Measurements from ENCODE around the gene ABL2.

The ABL2 gene

DNA sequence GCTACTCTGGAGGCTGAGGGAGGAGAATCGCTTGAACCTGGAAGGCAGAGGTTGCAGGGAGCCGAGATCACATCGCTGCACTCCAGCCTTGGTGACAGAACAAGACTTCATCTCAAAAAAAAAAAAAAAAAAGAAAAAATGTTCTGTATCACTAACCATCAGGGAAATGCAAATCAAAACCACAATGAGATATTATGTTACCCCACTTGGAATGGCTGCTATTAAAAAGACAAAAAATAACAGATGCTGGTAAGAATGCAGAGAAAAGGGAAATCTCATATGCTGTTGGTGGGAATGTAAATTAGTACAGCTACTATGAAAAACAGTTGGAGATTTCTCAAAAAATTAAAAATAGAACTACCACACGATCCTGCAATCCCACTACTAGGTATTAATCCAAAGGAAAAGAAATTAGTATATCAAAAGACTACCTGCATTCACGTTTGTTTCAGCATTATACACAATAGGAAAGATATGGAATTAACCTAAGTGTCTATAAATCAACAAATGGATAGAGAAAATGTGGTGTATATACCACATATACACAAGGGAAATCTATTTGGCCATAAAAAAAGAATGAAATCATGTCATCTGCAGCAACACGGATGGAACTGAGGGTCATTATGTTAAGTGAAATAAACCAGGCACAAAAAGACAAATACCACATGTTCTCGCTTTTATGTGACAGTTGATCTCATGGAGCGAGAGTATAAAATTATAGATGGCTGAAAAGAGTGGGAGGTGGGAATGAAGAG is 62.6 kb downstream of the ABL2 start:
- no peak overlapping the region for H3K27ac ChIP-seq (ENCODE audit: low read length)
- H3K36me3 ChIP-seq (ENCODE audit: insufficient read depth, low read depth, low read length) = no peaks in the 10 kb centered on the region

DNA sequence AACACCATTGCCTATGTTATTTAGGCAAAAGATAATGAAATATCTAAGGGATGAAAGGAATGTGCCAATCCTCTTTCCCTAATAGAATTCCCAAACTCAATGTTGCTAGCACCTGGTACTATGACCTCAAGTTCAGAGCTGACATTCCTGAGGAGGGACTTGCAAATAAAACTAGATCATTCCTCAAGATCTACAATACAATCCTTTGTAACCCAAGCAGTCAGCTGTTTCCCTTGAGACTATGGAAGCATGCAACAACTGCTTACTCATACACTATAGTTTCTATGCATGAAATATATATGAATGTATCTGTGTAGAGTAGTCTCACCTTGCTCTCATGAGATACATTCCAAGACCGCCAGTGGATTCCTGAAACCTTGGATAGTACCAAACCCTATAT is 65.0 kb downstream of the ABL2 start:
- no peaks in the 10 kb centered on the region for H3K9me3 ChIP-seq (ENCODE audit: insufficient read depth, low read depth, low read length)
- no peaks in the 10 kb centered on the region for H3K36me3 ChIP-seq (ENCODE audit: insufficient read depth, low read depth, low read length)
- no peak overlapping the region for H3K27ac ChIP-seq (ENCODE audit: low read length)
- H3K4me1 ChIP-seq (ENCODE audit: insufficient read depth, low read length) = peaks cover 18% of the 10 kb centered on the region
- no peak overlapping the region for H3K9ac ChIP-seq (ENCODE audit: low read depth, low read length)
- H3K27me3 ChIP-seq (ENCODE audit: insufficient read depth, low read length) = no peaks in the 10 kb centered on the region
- no peak overlapping the region for H3K4me3 ChIP-seq (ENCODE audit: low read length)

More for the DNA sequence above, 62.6 kb downstream of the ABL2 start:
- Histone ChIP-seq H3K9ac (ENCODE audit: low read depth, low read length) (no peak overlapping the region), H3K4me3 (ENCODE audit: low read length) (no peak overlapping the region), H3K9me3 (ENCODE audit: insufficient read depth, low read depth, low read length) (no peaks in the 10 kb centered on the region), H3K27me3 (ENCODE audit: insufficient read depth, low read length) (no peaks in the 10 kb centered on the region), H3K4me1 (ENCODE audit: insufficient read depth, low read length) (peaks cover 18% of the 10 kb centered on the region)

DNA sequence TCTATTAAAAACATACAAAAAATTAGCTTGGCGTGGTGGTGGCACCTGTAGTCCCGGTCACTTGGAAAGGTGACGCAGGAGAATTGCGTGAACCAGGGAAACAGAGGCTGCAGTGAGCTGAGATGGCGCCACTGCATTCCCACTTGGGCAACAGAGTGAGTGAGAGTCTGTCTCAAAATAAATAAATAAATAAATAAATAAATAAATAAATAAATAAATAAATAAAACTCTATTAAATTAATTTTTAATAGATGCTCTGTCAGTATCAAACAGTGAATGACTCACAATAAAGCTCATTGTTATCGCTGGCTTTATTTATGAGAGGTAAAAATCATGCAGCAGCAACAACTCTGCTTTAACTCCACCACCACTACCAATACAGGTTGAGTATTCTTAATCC is 72.8 kb downstream of the ABL2 start:
- Histone ChIP-seq H3K4me1 (ENCODE audit: insufficient read depth, low read length) (no peaks in the 10 kb centered on the region), H3K9me3 (ENCODE audit: insufficient read depth, low read depth, low read length) (no peaks in the 10 kb centered on the region), H3K36me3 (ENCODE audit: insufficient read depth, low read depth, low read length) (no peaks in the 10 kb centered on the region), H3K27me3 (ENCODE audit: insufficient read depth, low read length) (no peaks in the 10 kb centered on the region), H3K4me3 (ENCODE audit: low read length) (no peak overlapping the region), H3K27ac (ENCODE audit: low read length) (no peak overlapping the region), H3K9ac (ENCODE audit: low read depth, low read length) (no peak overlapping the region)

DNA sequence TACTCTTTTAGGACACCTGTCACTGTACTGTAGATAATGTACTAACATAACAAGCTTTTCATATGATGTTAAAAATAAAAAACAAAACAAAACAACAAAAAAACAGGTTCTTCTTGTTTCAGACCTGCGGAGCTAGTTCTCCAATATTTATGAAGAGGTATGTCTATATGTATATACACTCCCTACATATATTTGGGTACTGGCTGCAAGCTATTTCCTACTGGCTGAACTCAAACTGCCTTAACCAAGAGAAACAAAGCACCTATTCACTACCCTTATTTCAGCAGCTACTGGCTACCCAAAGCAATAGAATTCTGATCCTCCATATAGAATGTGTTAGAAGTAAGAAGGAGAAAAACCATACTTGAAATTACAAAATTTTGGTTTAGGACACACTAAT is 73.5 kb downstream of the ABL2 start:
- no peaks in the 10 kb centered on the region for H3K4me1 ChIP-seq (ENCODE audit: insufficient read depth, low read length)
- no peaks in the 10 kb centered on the region for H3K9me3 ChIP-seq (ENCODE audit: insufficient read depth, low read depth, low read length)
- H3K27me3 ChIP-seq (ENCODE audit: insufficient read depth, low read length) = no peaks in the 10 kb centered on the region
- H3K4me3 ChIP-seq (ENCODE audit: low read length) = no peak overlapping the region
- H3K27ac ChIP-seq (ENCODE audit: low read length) = no peak overlapping the region
- H3K36me3 ChIP-seq (ENCODE audit: insufficient read depth, low read depth, low read length) = no peaks in the 10 kb centered on the region
- H3K9ac ChIP-seq (ENCODE audit: low read depth, low read length) = no peak overlapping the region

DNA sequence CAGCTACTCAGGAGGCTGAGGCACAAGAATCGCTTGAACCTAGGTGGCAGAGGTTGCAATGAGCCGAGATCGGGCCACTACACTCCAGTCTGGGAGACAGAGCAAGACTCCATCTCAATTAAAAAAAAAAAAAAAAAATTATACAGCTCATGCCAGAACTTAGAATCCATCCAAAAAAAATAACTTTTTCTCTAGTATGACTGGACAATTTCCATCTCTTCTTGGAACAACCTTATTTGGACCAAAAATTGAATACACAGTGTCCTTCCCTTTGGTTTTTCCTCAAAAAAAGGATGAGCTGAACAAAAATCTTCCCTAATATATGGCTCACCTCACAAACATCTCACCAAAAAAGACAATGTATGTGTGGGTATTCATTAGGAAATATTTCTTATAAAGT is 73.9 kb downstream of the ABL2 start:
- Histone ChIP-seq H3K9me3 (ENCODE audit: insufficient read depth, low read depth, low read length) (no peaks in the 10 kb centered on the region), H3K9ac (ENCODE audit: low read depth, low read length) (no peak overlapping the region), H3K36me3 (ENCODE audit: insufficient read depth, low read depth, low read length) (no peaks in the 10 kb centered on the region), H3K4me1 (ENCODE audit: insufficient read depth, low read length) (no peaks in the 10 kb centered on the region), H3K27me3 (ENCODE audit: insufficient read depth, low read length) (no peaks in the 10 kb centered on the region), H3K4me3 (ENCODE audit: low read length) (no peak overlapping the region), H3K27ac (ENCODE audit: low read length) (no peak overlapping the region)

DNA sequence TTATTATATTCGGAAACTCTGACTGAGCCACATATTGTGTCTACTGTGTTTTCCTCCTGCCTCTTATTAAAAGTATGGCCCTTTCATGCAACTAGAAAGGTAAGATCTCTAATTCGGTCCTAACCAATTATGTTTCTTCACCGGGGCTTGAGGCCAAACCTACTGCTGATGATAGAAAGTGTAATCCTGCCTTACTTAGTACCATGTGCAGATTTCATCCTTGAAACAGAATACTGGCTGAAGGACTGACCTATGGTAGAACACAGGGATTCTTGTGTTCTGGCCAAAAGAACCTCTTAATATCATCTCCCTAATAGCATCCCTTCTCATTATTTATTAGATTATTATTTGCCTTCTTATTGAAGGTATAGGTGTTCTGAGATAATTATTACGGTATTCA is 75.0 kb downstream of the ABL2 start:
- no peak overlapping the region for H3K27ac ChIP-seq (ENCODE audit: low read length)
- no peaks in the 10 kb centered on the region for H3K36me3 ChIP-seq (ENCODE audit: insufficient read depth, low read depth, low read length)
- H3K4me3 ChIP-seq (ENCODE audit: low read length) = no peak overlapping the region
- H3K4me1 ChIP-seq (ENCODE audit: insufficient read depth, low read length) = no peaks in the 10 kb centered on the region
- no peaks in the 10 kb centered on the region for H3K9me3 ChIP-seq (ENCODE audit: insufficient read depth, low read depth, low read length)
- no peaks in the 10 kb centered on the region for H3K27me3 ChIP-seq (ENCODE audit: insufficient read depth, low read length)
- no peak overlapping the region for H3K9ac ChIP-seq (ENCODE audit: low read depth, low read length)

DNA sequence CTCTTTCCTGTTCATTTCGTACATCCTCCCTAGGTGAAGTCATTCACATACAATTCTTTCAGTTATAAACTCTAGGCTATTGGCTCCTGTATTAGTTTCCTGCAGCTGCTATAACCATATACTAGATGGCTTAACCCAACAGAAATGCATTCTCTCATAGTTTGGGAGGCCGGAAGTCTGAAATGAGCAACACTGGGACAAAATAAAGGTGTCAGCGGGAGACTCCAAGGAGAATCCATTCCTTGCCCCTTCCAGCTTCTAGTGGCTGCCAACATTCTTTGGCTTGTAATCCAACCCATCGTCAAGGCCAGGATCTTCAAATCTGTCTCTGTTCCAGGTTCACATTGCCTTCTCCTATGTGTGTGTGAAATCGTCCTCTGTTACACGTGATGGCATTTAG is 76.3 kb downstream of the ABL2 start:
- Histone ChIP-seq H3K4me3 (ENCODE audit: low read length) (no peak overlapping the region), H3K9ac (ENCODE audit: low read depth, low read length) (no peak overlapping the region), H3K27me3 (ENCODE audit: insufficient read depth, low read length) (no peaks in the 10 kb centered on the region), H3K9me3 (ENCODE audit: insufficient read depth, low read depth, low read length) (no peaks in the 10 kb centered on the region), H3K36me3 (ENCODE audit: insufficient read depth, low read depth, low read length) (no peaks in the 10 kb centered on the region), H3K27ac (ENCODE audit: low read length) (no peak overlapping the region), H3K4me1 (ENCODE audit: insufficient read depth, low read length) (no peaks in the 10 kb centered on the region)

DNA sequence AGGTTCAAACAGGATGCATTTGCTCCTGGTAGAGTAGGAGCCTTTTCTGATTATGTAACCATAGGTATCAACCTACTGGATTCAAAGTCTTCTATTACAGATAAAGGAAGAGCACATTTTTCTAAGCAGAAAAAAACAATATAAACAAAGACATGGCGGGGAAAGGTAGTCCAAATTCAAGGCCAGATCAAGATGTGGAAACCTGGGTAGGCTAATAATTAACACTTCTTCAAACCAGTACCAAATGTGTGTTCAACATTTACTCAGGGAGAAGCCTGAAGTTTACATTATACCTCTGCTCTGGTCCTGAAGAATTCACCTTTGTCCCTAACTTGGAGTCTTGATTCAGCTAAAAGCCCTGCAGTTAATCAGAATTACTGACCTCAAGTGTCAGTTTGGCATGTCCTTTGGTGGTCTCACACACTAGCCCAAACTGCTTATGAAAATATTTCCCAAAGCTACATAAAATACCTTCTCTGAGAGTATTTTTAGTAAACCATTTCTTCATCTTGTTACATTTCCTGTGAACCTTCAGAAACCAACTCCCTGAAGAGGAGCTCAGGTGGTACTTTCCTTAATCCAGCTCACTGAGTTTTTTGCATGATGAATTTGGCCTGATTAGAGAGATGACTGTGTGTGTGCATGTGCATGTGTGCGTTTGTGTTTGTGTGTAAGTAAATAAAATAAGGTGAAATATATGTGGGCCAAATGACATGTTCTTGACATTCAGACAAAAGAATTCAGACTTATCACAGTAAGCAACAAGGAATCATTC is 77.4 kb downstream of the ABL2 start:
- H3K27me3 ChIP-seq (ENCODE audit: insufficient read depth, low read length) = no peaks in the 10 kb centered on the region
- no peaks in the 10 kb centered on the region for H3K36me3 ChIP-seq (ENCODE audit: insufficient read depth, low read depth, low read length)
- H3K27ac ChIP-seq (ENCODE audit: low read length) = no peak overlapping the region
- H3K4me1 ChIP-seq (ENCODE audit: insufficient read depth, low read length) = no peaks in the 10 kb centered on the region
- H3K9me3 ChIP-seq (ENCODE audit: insufficient read depth, low read depth, low read length) = no peaks in the 10 kb centered on the region
- H3K4me3 ChIP-seq (ENCODE audit: low read length) = no peak overlapping the region
- H3K9ac ChIP-seq (ENCODE audit: low read depth, low read length) = no peak overlapping the region

DNA sequence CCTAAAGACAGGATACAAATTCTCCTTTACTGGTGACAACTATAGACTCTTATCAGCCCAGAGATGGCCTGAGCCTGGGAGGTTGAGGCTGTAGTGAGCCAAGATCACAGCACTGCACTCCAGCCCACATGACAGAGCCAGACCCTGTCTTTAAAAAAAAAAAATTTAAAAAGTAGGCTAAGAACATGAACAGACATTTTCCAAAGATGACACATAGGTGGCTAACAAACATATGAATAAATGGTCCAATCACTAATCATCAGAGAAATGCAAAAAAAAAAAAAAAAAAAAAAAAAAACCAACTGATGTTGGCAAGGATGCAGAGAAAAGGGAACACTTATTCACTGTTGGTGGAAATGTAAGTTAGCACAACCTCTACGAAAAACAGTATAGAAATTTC is 82.6 kb downstream of the ABL2 start:
- Histone ChIP-seq H3K4me1 (ENCODE audit: insufficient read depth, low read length) (no peaks in the 10 kb centered on the region), H3K36me3 (ENCODE audit: insufficient read depth, low read depth, low read length) (no peaks in the 10 kb centered on the region), H3K9me3 (ENCODE audit: insufficient read depth, low read depth, low read length) (no peaks in the 10 kb centered on the region), H3K9ac (ENCODE audit: low read depth, low read length) (no peak overlapping the region), H3K4me3 (ENCODE audit: low read length) (no peak overlapping the region), H3K27ac (ENCODE audit: low read length) (no peak overlapping the region), H3K27me3 (ENCODE audit: insufficient read depth, low read length) (no peaks in the 10 kb centered on the region)

DNA sequence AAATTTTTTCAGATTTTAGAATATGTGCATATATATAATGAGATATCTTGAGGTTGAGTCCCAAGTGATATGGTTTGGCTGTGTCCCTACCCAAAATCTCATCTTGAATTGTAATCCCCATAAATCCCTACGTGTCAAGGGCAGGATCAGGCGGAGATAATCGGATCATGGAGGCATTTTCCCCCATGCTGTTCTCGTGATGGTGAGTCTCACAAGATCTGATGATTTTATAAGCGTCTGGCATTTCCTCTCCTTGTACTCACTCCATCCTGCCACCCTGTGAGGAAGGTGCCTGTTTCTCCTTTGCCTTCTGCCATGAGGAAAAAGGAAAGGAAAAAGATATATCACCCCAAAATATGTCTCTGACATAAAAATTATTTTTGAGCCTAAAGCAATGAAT is 83.0 kb downstream of the ABL2 start:
- no peak overlapping the region for H3K9ac ChIP-seq (ENCODE audit: low read depth, low read length)
- H3K27me3 ChIP-seq (ENCODE audit: insufficient read depth, low read length) = no peaks in the 10 kb centered on the region
- no peak overlapping the region for H3K4me3 ChIP-seq (ENCODE audit: low read length)
- H3K4me1 ChIP-seq (ENCODE audit: insufficient read depth, low read length) = peaks cover 4% of the 10 kb centered on the region; the same call in 1 of the 2 replicates
- H3K9me3 ChIP-seq (ENCODE audit: insufficient read depth, low read depth, low read length) = no peaks in the 10 kb centered on the region
- H3K36me3 ChIP-seq (ENCODE audit: insufficient read depth, low read depth, low read length) = no peaks in the 10 kb centered on the region
- H3K27ac ChIP-seq (ENCODE audit: low read length) = no peak overlapping the region

DNA sequence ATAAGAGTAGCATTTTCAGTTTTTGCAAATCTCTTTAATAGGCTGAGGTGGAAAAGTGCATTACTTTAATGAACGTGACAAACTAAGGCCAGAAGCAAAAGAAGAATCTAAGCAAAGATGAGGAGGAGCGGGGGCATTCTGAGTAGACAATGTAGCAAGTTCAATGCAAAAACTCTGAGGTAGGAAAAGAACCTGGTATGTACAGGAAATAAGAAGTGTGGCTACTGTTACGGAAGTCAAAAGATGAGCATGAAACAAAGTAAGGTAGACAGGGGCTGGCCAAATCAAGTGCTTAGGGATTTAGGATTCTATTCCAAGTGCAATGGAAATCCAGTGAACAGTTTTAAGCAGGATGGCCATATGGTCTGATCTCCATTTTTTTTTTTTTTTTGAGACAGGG is 84.0 kb downstream of the ABL2 start:
- no peak overlapping the region for H3K4me3 ChIP-seq (ENCODE audit: low read length)
- H3K27me3 ChIP-seq (ENCODE audit: insufficient read depth, low read length) = no peaks in the 10 kb centered on the region
- H3K9me3 ChIP-seq (ENCODE audit: insufficient read depth, low read depth, low read length) = no peaks in the 10 kb centered on the region
- H3K4me1 ChIP-seq (ENCODE audit: insufficient read depth, low read length) = peaks cover 7% of the 10 kb centered on the region; the same call in 1 of the 2 replicates
- H3K36me3 ChIP-seq (ENCODE audit: insufficient read depth, low read depth, low read length) = no peaks in the 10 kb centered on the region
- no peak overlapping the region for H3K9ac ChIP-seq (ENCODE audit: low read depth, low read length)
- H3K27ac ChIP-seq (ENCODE audit: low read length) = no peak overlapping the region

DNA sequence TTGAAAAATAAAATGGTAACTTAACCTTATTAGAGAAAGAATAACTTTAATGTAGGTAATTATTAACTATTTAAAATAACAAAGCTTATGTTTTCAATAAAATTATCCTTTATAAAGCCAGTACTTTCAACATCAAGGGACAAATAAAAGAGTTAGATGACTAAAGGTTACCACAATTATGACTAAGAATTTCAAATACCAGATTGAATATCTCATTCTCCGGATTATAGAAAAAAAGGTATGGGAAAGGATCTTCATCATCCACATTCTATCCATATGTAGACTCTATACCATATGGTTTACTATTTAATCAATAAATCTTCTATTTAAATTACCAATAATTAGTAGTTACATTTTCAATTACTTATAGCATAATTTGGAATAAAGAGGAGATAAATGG is 84.9 kb downstream of the ABL2 start:
- no peak overlapping the region for H3K27ac ChIP-seq (ENCODE audit: low read length)
- no peaks in the 10 kb centered on the region for H3K36me3 ChIP-seq (ENCODE audit: insufficient read depth, low read depth, low read length)
- H3K9me3 ChIP-seq (ENCODE audit: insufficient read depth, low read depth, low read length) = no peaks in the 10 kb centered on the region
- peaks cover 7% of the 10 kb centered on the region; the same call in 1 of the 2 replicates for H3K4me1 ChIP-seq (ENCODE audit: insufficient read depth, low read length)
- no peak overlapping the region for H3K9ac ChIP-seq (ENCODE audit: low read depth, low read length)
- no peak overlapping the region for H3K4me3 ChIP-seq (ENCODE audit: low read length)
- H3K27me3 ChIP-seq (ENCODE audit: insufficient read depth, low read length) = no peaks in the 10 kb centered on the region

Data from iPS-20b (cell line).